Measurements from ENCODE around the gene EPOP. TPM values are rescaled to one million over a fixed set of nuclear protein-coding genes. Genes with fewer than 3 reads are reported as not detected.

The EPOP gene
- total and polyA plus RNA-seq, 2 of the 13 experiments (the other 11 are each of a cell fraction or from before 2014, with no cell fraction given): 14.7 to 37.8 TPM

DNA sequence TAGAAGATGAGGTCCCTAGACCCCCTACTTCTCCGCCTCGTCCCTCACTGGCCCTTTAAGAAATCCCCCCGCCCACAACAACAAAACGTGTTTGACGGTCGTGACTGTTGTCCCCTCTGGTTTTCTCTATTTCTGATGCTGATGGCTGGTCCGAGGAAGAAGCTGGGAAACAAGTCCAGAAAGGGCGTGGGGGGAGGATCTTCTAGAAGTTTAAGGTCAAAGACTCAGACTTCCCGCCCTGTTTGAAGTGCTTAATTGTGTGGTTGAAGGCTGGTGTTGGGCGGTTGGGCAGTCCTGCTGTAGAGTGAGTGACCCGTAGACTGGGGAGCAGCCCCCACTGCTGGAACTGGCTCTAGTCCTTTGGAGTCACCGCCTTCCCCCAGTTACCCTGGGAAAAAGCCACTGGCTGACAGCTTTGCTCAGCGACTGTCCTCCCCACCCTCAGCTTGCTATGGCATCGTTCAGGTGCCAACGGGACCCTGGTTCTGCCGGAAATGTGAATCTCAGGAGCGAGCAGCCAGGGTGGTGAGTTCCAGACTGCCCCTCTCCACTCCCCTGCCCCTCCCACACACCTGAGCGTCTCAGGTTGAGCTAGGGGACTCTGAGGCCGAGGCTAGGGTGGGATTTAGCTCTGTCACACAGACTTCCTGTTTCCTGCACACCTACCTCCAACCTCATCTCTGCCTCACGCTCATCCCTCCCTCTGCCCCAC is 31.9 kb upstream of the EPOP start (continued):
- TF ChIP-seq RCOR2 (CRISPR knock-in tag; IDR thresholded peaks at IDR 0.05) (no peak), ZSCAN9 (CRISPR knock-in tag; IDR thresholded peaks at IDR 0.05; ENCODE audit: borderline replicate concordance) (no peak), PLRG1 (conservative IDR thresholded peaks at IDR 0.05) (no peak), SIX1 (CRISPR knock-in tag; IDR thresholded peaks at IDR 0.05; ENCODE audit: borderline replicate concordance) (no peak), ZFP36L1 (CRISPR knock-in tag; IDR thresholded peaks at IDR 0.05) (no peak), ZNF556 (CRISPR knock-in tag; IDR thresholded peaks at IDR 0.05; ENCODE audit: borderline replicate concordance) (no peak), ZNF619 (CRISPR knock-in tag; IDR thresholded peaks at IDR 0.05) (peak; percentile 75; the same call in 1 of the 2 replicates), AHR (CRISPR knock-in tag; IDR thresholded peaks at IDR 0.05) (no peak), SRY (CRISPR knock-in tag; IDR thresholded peaks at IDR 0.05) (no peak), SP1 (IDR thresholded peaks at IDR 0.05) (no peak), SP1 (CRISPR knock-in tag; IDR thresholded peaks at IDR 0.05) (no peak), TP53 (CRISPR knock-in tag; conservative IDR thresholded peaks at IDR 0.05) (no peak), ARNT2 (CRISPR knock-in tag; IDR thresholded peaks at IDR 0.05; ENCODE audit: low read depth) (no peak), KDM5A (IDR thresholded peaks at IDR 0.05; ENCODE audit: borderline replicate concordance, low read length) (peak; percentile 18; the same call in 1 of the 2 replicates), HHEX (CRISPR knock-in tag; IDR thresholded peaks at IDR 0.05) (no peak), THYN1 (CRISPR knock-in tag; IDR thresholded peaks at IDR 0.05; ENCODE audit: borderline replicate concordance, low read depth) (no peak), DR1 (CRISPR knock-in tag; IDR thresholded peaks at IDR 0.05) (no peak), TRIM24 (CRISPR knock-in tag; IDR thresholded peaks at IDR 0.05) (no peak), SRF (IDR thresholded peaks at IDR 0.05; ENCODE audit: low read depth, low read length) (no peak), CBX2 (IDR thresholded peaks at IDR 0.05; ENCODE audit: low read depth, low read length) (no peak), CBX2 (CRISPR knock-in tag; IDR thresholded peaks at IDR 0.05; ENCODE audit: low read depth) (peak; percentile 48; the same call in 1 of the 2 replicates)
- TF ChIP-seq, protein P1, sequence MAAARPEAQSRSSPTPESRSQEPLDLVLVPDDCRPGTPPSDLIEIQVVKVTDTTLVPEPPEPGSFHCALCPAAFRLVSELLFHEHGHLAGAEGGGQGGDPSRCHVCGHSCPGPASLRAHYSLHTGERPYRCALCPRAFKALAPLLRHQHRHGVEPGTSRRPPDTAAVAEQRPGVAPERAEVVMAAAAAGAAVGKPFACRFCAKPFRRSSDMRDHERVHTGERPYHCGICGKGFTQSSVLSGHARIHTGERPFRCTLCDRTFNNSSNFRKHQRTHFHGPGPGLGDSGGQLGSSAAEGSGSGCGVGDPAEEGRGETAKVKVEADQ (CRISPR knock-in tag; IDR thresholded peaks at IDR 0.05; ENCODE audit: borderline replicate concordance): no peak
- TF ChIP-seq, protein P2, sequence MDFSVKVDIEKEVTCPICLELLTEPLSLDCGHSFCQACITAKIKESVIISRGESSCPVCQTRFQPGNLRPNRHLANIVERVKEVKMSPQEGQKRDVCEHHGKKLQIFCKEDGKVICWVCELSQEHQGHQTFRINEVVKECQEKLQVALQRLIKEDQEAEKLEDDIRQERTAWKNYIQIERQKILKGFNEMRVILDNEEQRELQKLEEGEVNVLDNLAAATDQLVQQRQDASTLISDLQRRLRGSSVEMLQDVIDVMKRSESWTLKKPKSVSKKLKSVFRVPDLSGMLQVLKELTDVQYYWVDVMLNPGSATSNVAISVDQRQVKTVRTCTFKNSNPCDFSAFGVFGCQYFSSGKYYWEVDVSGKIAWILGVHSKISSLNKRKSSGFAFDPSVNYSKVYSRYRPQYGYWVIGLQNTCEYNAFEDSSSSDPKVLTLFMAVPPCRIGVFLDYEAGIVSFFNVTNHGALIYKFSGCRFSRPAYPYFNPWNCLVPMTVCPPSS (IDR thresholded peaks at IDR 0.05): no peak
- TF ChIP-seq, protein P3, sequence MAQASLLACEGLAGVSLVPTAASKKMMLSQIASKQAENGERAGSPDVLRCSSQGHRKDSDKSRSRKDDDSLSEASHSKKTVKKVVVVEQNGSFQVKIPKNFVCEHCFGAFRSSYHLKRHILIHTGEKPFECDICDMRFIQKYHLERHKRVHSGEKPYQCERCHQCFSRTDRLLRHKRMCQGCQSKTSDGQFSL (CRISPR knock-in tag; IDR thresholded peaks at IDR 0.05): peak; percentile 20
- TF ChIP-seq, protein P4, sequence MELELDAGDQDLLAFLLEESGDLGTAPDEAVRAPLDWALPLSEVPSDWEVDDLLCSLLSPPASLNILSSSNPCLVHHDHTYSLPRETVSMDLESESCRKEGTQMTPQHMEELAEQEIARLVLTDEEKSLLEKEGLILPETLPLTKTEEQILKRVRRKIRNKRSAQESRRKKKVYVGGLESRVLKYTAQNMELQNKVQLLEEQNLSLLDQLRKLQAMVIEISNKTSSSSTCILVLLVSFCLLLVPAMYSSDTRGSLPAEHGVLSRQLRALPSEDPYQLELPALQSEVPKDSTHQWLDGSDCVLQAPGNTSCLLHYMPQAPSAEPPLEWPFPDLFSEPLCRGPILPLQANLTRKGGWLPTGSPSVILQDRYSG (CRISPR knock-in tag; IDR thresholded peaks at IDR 0.05): no peak
- TF ChIP-seq, protein P5, sequence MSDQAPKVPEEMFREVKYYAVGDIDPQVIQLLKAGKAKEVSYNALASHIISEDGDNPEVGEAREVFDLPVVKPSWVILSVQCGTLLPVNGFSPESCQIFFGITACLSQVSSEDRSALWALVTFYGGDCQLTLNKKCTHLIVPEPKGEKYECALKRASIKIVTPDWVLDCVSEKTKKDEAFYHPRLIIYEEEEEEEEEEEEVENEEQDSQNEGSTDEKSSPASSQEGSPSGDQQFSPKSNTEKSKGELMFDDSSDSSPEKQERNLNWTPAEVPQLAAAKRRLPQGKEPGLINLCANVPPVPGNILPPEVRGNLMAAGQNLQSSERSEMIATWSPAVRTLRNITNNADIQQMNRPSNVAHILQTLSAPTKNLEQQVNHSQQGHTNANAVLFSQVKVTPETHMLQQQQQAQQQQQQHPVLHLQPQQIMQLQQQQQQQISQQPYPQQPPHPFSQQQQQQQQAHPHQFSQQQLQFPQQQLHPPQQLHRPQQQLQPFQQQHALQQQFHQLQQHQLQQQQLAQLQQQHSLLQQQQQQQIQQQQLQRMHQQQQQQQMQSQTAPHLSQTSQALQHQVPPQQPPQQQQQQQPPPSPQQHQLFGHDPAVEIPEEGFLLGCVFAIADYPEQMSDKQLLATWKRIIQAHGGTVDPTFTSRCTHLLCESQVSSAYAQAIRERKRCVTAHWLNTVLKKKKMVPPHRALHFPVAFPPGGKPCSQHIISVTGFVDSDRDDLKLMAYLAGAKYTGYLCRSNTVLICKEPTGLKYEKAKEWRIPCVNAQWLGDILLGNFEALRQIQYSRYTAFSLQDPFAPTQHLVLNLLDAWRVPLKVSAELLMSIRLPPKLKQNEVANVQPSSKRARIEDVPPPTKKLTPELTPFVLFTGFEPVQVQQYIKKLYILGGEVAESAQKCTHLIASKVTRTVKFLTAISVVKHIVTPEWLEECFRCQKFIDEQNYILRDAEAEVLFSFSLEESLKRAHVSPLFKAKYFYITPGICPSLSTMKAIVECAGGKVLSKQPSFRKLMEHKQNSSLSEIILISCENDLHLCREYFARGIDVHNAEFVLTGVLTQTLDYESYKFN (CRISPR knock-in tag; conservative IDR thresholded peaks at IDR 0.05): no peak
